ENCODE measurements around the gene CLDN7. TPM values are rescaled to one million over a fixed set of nuclear protein-coding genes. Genes with fewer than 3 reads are reported as not detected.

The CLDN7 gene
- total and polyA plus RNA-seq, 4 donors, result 3.0 to 35.0 (median 19.6) TPM

DNA sequence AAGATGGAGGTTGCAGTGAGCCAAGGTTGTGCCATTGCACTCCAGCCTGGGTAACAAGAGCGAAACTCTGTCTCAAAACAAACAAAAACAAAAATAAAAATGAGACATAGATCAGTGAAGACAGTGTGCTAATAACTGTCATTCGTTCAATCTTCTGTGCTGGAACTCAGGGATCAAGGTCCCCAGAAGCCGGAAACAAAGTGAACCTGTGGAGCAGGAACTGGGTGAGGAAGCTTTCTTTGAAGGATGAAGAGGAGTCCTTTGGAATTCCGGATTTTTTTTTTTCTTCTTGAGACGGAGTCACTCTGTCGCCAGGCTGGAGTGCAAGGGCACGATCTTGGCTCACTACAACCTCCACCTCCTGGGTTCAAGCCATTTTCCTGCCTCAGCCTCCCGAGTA, 17.2 kb upstream of the CLDN7 start (continued):
- TF ChIP-seq, protein P1, sequence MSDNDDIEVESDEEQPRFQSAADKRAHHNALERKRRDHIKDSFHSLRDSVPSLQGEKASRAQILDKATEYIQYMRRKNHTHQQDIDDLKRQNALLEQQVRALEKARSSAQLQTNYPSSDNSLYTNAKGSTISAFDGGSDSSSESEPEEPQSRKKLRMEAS (IDR thresholded peaks at IDR 0.05), result no peak
- TF ChIP-seq, protein P2, sequence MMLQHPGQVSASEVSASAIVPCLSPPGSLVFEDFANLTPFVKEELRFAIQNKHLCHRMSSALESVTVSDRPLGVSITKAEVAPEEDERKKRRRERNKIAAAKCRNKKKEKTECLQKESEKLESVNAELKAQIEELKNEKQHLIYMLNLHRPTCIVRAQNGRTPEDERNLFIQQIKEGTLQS (IDR thresholded peaks at IDR 0.05), result no peak

DNA sequence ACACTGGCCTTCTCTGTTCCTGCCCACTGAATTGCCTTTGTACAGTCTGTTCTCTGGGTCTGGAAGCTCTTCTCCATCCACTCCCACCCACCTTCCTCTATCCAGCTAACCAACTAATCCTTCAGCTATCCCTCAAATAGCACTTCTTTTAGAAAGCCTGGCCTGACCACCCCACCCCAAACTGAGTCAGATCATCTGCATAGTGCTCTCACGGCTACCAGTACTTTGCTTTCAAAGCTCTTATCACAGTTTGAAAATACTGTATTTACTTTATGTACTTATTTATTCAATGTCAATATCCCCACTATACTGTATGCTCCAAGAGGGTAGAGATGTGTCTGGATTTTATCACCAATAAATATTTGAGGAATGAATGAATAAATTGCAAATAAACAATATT, 4.5 kb upstream of the CLDN7 start:
- no peak overlapping the region for H3K9ac ChIP-seq (ENCODE audit: low read depth in 1 of 2, low read length in 2 of 2)
- H3K36me3 ChIP-seq (ENCODE audit: control insufficient read depth in 4 of 4, insufficient read depth in 3 of 4, low read depth in 1 of 4, low read length in 3 of 4), result no peaks in the 10 kb centered on the region
- DNase-seq (ENCODE audit: low spot score), result no peak
- H3K27ac ChIP-seq (ENCODE audit: low read depth in 1 of 2, low read length in 2 of 2), result no peak overlapping the region
- no peaks in the 10 kb centered on the region for H3K27me3 ChIP-seq (ENCODE audit: control insufficient read depth in 4 of 4, insufficient read depth in 4 of 4, low read length in 3 of 4)
- 77% methylated on average over 1 of the region's 1 CpG for WGBS
- H3K9me3 ChIP-seq (ENCODE audit: control insufficient read depth in 4 of 4, low read length in 3 of 4), result no peaks in the 10 kb centered on the region
- TF ChIP-seq FOXA1 (IDR thresholded peaks at IDR 0.05) (no peak), RAD21 (IDR thresholded peaks at IDR 0.05) (no peak), TAF1 (conservative IDR thresholded peaks at IDR 0.05) (no peak), HNF4A (conservative IDR thresholded peaks at IDR 0.05) (no peak), RXRA (IDR thresholded peaks at IDR 0.05) (no peak), EGR1 (IDR thresholded peaks at IDR 0.05; ENCODE audit: low read depth in 2 of 2) (no peak), YY1 (IDR thresholded peaks at IDR 0.05) (no peak), FOXA2 (IDR thresholded peaks at IDR 0.05) (no peak), GABPA (IDR thresholded peaks at IDR 0.05 in 1 of 2, conservative IDR thresholded peaks at IDR 0.05 in 1 of 2) (no peak), HNF4G (IDR thresholded peaks at IDR 0.05) (no peak), JUND (IDR thresholded peaks at IDR 0.05) (no peak), SP1 (IDR thresholded peaks at IDR 0.05) (no peak), NR2F2 (IDR thresholded peaks at IDR 0.05) (no peak)
- TF ChIP-seq, protein P3, sequence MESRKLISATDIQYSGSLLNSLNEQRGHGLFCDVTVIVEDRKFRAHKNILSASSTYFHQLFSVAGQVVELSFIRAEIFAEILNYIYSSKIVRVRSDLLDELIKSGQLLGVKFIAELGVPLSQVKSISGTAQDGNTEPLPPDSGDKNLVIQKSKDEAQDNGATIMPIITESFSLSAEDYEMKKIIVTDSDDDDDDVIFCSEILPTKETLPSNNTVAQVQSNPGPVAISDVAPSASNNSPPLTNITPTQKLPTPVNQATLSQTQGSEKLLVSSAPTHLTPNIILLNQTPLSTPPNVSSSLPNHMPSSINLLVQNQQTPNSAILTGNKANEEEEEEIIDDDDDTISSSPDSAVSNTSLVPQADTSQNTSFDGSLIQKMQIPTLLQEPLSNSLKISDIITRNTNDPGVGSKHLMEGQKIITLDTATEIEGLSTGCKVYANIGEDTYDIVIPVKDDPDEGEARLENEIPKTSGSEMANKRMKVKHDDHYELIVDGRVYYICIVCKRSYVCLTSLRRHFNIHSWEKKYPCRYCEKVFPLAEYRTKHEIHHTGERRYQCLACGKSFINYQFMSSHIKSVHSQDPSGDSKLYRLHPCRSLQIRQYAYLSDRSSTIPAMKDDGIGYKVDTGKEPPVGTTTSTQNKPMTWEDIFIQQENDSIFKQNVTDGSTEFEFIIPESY (IDR thresholded peaks at IDR 0.05), result no peak
- TF ChIP-seq, protein P4, sequence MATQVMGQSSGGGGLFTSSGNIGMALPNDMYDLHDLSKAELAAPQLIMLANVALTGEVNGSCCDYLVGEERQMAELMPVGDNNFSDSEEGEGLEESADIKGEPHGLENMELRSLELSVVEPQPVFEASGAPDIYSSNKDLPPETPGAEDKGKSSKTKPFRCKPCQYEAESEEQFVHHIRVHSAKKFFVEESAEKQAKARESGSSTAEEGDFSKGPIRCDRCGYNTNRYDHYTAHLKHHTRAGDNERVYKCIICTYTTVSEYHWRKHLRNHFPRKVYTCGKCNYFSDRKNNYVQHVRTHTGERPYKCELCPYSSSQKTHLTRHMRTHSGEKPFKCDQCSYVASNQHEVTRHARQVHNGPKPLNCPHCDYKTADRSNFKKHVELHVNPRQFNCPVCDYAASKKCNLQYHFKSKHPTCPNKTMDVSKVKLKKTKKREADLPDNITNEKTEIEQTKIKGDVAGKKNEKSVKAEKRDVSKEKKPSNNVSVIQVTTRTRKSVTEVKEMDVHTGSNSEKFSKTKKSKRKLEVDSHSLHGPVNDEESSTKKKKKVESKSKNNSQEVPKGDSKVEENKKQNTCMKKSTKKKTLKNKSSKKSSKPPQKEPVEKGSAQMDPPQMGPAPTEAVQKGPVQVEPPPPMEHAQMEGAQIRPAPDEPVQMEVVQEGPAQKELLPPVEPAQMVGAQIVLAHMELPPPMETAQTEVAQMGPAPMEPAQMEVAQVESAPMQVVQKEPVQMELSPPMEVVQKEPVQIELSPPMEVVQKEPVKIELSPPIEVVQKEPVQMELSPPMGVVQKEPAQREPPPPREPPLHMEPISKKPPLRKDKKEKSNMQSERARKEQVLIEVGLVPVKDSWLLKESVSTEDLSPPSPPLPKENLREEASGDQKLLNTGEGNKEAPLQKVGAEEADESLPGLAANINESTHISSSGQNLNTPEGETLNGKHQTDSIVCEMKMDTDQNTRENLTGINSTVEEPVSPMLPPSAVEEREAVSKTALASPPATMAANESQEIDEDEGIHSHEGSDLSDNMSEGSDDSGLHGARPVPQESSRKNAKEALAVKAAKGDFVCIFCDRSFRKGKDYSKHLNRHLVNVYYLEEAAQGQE (IDR thresholded peaks at IDR 0.05), result no peak
- TF ChIP-seq, protein P2 (IDR thresholded peaks at IDR 0.05), result no peak
- TF ChIP-seq, protein P5, sequence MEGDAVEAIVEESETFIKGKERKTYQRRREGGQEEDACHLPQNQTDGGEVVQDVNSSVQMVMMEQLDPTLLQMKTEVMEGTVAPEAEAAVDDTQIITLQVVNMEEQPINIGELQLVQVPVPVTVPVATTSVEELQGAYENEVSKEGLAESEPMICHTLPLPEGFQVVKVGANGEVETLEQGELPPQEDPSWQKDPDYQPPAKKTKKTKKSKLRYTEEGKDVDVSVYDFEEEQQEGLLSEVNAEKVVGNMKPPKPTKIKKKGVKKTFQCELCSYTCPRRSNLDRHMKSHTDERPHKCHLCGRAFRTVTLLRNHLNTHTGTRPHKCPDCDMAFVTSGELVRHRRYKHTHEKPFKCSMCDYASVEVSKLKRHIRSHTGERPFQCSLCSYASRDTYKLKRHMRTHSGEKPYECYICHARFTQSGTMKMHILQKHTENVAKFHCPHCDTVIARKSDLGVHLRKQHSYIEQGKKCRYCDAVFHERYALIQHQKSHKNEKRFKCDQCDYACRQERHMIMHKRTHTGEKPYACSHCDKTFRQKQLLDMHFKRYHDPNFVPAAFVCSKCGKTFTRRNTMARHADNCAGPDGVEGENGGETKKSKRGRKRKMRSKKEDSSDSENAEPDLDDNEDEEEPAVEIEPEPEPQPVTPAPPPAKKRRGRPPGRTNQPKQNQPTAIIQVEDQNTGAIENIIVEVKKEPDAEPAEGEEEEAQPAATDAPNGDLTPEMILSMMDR (IDR thresholded peaks at IDR 0.05; ENCODE audit: low read depth, low read length, missing input control), result no peak
- TF ChIP-seq, protein P1 (IDR thresholded peaks at IDR 0.05), result no peak
- H3K4me1 ChIP-seq (ENCODE audit: control insufficient read depth in 4 of 4, insufficient read depth in 4 of 4, low read length in 3 of 4), result peaks cover 4 to 19% (median 12%) of the 10 kb centered on the region in 4 donors
- H3K4me3 ChIP-seq (ENCODE audit: low read depth in 1 of 3, low read length in 3 of 3), result no peak overlapping the region

Measured in liver (tissue), 9 donors.